GM15510 (cell line): ENCODE measurements around the gene TMPRSS4.

Experiments used
- POLR2A ChIP-seq: IDR thresholded peaks from 3 replicates; pipeline ENCODE4 v1.6.1; 2011; ENCODE audit warnings: borderline replicate concordance; ENCODE audit not compliant: insufficient read length; ENCODE audit errors: extremely low read depth

The TMPRSS4 gene

DNA sequence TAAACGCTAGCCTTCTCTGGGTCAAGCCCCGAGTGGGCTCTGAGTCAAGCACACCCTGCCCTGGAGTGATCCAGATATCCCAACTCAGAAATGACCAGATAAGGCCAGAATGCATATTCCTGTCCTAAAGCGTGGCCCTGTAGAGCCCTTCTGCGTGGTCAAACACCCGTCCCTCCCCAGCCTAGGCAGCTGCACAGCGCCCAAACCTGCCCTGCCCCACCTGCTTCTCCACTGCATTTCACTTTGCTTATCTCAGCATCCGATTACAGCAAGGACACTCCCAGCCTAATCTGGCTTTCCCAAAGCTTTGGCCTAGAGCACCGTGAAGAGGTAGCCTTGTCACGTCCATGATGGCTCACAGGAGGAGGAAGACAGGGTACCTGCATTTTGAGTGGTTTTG lies 11.9 kb upstream of the TMPRSS4 start:
- no peak for TF ChIP-seq POLR2A

DNA sequence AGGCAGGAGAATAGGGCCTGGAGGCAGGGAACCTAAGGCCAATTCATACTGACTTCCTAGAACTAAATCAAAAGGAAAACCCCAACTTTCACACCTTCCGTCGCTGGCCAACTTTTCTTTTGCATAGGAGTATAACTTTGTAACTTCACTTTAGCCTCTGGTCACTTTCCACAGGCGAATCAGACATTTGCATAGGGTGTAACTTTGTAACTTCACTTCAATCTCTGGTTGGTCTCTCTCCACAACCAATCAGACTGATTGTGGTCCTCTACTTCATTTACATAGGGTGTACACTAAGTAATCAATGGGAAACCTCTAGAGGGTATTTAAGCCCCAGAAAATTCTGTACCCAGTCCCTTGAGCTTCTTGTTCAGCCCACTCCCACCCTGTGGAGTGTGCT lies 11.5 kb upstream of the TMPRSS4 start:
- TF ChIP-seq POLR2A, result no peak

DNA sequence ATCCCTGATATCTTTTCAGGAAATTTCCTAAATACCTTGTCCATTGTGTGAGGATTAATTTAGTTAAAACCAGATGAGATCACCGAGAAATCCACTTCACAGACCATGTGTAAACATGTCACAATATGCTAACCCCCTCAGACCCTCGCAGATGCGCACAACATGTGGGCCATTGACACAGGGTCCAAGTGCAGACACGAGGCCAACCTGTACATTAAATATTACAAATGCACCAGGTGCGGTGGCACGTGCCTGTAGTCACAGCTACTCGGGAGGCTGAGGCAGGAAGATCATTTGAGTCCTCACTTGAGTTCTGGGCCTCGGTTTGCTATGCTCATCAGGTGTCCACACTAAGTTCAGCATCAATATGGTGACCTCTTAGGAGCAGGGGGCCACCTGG lies 9.9 kb upstream of the TMPRSS4 start:
- TF ChIP-seq POLR2A, result no peak

DNA sequence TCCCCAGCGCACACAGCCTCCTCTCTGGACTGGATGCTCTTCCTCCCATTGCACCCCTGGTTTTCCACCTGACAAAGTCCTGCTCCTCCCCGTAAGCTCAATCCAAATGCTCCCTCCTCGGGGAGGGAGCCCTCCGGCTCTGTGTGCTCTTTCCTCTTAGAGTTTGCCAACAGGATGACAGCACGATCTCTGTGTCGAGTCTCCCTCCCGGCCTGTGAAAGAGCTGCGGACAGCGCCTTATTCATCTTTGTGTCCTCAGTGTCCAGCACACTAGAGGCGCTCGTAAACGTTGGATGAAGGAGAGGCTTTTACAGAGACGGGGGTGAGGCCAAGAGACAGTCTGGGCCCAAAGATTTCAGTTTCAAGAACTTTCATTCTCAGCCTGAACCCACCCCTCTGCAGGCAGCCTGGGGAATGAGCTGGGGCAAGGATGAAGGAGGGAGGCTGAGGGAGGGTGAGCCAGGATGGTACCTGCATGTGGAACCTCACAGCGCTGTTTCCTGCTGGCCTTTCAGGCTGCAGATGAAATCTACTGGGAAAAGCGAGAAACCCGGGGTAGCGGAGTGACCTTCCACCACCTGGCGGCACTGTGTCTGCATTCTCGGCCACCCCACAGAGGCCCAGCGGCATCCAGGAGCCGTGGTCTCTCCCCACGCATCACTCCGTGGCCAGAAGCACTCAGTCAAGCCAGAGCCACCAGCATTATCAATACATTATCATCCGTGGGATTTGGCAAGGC lies 8.5 kb upstream of the TMPRSS4 start:
- no peak for TF ChIP-seq POLR2A

DNA sequence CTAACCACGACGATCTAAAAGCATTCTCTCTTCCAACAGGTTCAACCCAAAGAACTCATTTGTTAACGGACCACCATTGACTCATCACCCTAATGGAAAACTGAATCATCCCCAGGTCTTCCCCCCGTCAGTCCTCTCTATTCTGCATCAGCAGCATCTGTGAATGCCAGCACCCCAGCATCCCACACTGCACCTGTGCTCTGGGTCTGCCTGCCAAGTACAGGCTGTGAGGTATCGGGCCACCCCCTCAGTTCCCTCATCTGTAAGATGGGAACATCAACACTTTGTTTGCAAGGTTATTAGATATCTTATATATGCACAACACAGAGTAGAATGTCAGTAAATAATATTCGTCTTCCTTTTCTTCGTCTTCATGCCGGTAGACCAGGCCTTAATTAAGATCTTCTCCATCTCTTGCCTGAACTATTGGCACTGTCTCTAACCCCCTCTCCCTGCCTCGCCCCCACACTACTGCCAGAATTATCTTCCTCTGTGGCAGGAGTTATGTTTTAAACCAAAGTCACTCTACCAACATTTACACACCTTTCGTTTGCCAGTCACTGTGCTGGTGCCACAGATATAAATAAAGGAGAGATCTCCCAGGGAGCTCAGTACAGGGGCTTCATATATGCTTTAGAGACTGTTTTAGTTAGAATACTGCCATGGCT lies 7.8 kb upstream of the TMPRSS4 start:
- TF ChIP-seq POLR2A, result no peak

DNA sequence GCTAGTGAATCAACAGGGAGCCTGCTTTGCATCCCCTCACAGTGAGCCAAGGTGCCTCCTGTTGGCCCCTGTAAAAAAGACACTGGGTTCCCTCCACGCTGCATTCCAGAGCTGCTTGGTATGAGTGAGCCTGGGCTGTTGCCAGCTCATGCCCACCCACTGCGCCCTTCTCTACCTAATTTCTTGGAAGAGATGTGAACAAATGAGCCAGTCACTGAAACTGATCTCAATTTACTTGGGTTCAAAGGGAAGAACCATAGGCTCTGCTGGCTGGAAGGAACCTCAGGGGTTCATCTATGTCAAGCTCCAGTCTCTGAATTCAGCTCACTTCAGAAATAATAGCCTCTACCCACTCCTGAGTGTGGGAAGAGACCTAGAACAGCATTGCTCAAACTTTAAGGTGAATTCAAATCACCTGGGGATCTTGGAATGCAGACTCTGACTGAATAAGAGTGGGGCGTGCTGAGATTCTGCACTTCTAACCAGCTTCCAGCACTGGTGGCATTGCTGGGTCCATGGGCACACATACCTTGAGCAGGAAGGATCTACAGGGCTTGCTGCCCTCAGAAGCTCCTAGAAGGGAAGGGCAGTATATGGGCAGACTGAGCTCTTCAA lies 5.4 kb upstream of the TMPRSS4 start:
- TF ChIP-seq POLR2A, result no peak

DNA sequence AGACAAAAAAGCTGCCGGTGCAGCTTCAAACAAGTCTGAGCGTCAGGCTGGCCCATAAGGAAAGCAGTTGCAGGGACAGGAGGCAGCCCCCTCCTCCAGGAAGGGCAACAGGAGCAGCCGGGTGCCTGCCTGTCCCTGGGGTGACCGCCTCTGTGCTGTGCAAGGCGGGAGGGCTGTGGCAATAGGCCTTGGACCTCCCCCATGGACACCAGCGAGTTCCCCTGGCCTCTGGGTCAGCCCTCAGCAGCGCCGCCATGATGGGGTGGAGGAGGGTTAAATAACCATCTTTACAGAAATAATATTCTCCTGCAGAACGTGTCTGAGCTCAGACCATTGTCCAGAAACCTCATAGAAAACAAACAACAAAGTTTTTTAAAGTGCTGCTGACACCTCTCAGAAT lies 3.3 kb upstream of the TMPRSS4 start:
- no peak for TF ChIP-seq POLR2A

DNA sequence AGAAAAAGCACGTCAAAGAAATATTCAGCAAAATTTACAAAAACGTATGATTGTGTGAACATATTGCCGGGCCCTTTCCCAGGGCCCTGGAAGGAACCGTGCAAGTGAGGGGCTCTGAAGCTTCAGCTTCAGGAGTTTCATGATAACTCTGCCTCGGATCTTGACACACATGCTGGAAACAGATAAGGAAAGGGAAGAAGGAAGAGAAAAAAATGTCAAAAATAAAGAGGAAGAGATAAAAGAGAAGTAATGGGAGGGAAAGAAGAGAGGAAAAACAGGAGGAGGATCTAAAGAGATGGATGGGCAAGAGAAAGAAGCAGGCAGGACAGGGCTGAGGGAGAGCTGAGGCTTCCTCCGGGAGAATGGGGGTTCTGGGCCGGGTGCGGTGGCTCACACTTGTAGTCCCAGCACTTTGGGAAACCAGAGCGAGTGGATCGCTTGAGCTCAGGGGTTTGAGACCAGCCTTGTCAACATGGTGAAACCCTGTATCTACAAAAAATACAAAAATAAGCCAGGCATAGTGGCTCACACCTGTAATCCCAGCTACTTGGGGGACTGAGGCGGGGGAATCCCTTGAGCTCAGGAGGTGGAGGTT lies 2.7 kb upstream of the TMPRSS4 start:
- no peak for TF ChIP-seq POLR2A

DNA sequence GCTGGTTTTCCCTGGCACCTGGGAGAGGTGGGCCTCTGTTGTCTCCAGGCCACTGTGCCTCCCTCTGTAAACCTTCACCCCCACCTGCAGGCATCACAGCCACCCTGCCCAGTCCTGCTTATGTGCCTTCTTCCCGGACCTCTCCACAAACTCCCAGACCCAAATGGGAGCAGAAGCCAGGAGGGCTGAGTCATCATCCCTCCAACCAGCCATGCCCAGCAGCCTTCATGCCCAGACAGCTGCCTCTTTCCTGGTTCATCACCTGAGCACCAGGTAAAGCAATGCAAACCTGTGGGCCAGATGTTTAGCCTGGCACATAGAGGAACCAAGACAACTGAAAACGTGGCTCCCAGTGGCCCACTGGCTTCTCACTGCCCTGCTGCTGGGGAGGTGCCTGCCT lies 2.1 kb upstream of the TMPRSS4 start:
- no peak for TF ChIP-seq POLR2A

DNA sequence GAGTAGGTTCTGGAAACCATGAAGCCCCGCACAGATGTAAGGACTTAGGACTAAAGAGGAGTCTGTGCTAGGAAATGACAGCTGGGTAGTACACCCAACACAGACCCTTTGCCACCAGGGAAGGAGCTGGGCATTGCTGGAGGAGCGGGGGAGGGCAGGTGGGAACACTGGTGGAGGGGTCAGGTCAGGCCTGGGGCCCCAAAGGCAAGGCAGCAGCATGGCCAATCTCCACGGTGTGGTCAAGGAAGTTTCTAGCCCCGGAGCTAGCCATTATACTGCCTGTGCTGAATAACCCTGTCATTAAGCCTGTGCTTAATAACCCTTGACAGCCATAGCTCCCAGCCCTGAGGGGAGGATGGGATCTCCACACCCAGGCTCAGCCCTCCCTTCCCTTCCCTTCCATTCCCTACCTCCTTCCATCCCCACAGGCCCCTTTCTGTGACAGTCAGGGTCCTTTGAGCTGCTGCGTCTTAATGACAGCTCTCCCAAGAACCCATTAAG lies 2.1 kb downstream of the TMPRSS4 start:
- no peak for TF ChIP-seq POLR2A

DNA sequence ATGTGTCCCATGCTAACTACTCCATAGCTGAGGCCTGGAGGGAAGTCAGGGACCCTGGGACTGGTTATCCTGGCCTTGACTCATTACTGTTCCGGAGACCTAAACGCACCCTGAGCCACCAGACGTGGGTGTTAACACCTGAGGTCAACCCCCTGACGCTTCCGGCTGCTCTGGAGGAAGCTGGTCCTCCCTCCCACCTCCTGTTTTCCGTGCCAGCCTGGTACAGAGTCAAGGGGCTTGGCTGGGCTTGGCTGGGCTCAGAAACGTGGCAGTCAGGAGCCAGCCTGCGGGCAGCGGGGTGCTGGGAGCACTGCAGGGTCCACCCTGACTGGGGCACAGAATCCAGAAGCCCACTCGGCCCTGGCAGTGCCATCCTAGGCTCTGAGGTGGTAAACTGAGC lies 2.6 kb downstream of the TMPRSS4 start:
- no peak for TF ChIP-seq POLR2A

DNA sequence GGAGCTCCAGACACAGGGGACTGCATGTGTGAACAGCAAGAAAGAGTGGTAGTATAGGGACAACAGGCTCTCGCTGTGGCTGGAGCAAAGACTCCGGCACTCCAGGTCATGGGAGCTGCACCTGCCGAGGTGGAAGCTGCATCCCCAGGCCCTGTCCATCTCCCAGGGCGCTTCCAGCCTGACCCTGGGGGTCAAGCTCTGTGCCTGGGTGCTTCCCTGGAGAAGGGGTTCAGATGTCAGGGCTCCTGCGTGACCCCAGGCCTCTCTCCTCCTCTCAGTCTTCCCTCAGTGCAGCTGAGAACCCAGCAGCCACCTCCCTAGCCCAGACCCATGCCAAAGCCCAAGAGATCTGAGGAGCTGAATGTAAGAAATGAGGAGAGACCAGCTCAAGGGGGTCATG lies 3.4 kb downstream of the TMPRSS4 start:
- TF ChIP-seq POLR2A, result no peak

DNA sequence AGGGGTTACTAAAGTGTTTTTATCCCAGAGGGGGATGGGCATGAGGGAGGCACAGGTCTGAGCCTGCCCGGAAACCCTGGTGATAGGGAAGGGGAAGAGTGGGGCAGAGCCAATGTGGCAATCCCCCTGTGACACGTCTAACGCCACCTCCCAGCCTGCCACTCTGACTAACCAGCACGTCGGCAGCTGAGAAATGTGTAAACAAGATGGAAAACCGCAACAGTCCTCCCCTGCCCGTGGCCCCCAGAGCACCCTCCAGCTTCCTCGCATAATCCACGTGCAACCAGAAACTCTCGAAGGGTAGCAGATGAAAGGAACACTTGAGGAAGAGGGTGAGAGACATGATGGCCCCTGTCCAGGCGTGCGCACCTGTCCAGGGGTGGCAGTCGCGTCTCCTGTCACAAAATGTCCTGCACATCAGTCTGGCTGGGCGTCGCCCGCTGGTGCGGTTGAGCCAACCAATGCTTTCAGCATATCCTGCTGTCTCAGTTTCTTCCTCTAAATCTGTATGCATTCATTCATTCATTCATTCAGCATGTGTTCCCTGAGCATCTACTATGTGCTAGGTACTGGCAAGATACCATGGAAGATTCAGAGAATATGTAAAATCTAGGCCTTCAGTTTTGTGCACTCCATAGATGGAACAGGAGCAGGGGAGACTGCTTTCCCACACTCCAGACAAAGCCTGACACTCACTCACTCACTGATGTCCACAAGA lies 4.5 kb downstream of the TMPRSS4 start:
- no peak for TF ChIP-seq POLR2A

DNA sequence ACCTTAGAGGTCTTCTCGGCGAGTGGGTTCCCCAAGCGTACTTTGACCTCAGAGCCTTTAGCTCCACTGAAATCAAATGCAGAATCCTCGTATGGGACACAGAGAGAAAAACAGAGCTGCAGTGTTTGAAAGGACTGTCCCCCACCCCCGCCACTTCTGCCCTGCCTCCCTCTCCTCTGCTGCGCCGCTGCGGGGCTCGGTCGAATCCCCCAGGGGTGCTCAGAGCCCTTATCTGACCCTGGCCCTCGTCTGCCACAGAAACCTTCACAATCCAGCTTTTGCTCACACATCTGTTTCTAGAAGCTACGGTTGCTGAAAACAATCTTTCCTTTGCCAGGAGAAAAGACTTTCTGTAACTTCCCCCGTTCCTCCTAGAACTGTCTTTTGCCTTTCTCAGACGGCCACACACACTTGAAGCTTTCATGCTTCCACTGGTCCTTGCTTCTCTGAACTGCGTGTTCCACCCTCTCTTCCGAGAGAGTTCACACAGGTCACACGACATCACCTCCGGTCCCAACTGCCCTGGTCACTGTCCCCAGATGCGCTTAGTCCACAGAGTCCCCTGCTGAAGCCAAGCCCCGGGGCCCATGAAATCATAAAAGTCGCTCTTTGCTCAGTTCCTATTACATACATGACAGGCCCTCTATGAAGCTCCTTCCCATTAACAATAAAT lies 6.1 kb downstream of the TMPRSS4 start:
- TF ChIP-seq POLR2A, result no peak
